A549 (cell line): ENCODE results near the gene KCNMB1. TPM values are rescaled to one million over a fixed set of nuclear protein-coding genes. Genes with fewer than 3 reads are reported as not detected.

Experiments used
- ATAC-seq, 2 experiments: fragments of 200-7000 bp in 1 of 2; fragments of >200 bp in 1 of 2; cut with Nextera tagmentation in 1 of 2; cut with Tn5 transposase in 1 of 2; 3 replicates each; pipeline versions ENCODE4 v1.8.0 to v1.9.1; 2018 to 2020; ENCODE audit warnings: mild to moderate bottlenecking in 1 of 2, moderate library complexity in 1 of 2
- CTCF ChIA-PET: fragments of 300-600 bp; sonication (Branson Sonifier 250); formaldehyde crosslinking; extraction: SDS; loops from one replicate; lab custom pipeline; 2021; ENCODE audit warnings: antibody characterized with exemption, inconsistent platforms; lab: Yijun Ruan, JAX
- POLR2A ChIA-PET: fragments of 350-600 bp; formaldehyde crosslinking; extraction: SDS; loops from one replicate; lab custom pipeline; 2021; ENCODE audit warnings: antibody characterized with exemption, inconsistent platforms; lab: Yijun Ruan, JAX
- DNase-seq, 2 experiments: peaks; one replicate each; pipeline versions ENCODE4 v3.0.0 to v3.0.0-alpha.2; 2011 to 2016; ENCODE audit warnings: low read depth in 1 of 2, low spot score in 1 of 2
- FAIRE-seq: peaks from 2 replicates; lab custom pipeline; 2011; peaks lifted over from hg19 to GRCh38; lab: Jason Lieb, UNC
- H3K27ac ChIP-seq, 2 experiments: fragments of >200 bp; sonication (Bioruptor Twin); formaldehyde crosslinking; 3 replicates each; pipeline ENCODE4 v1.5.1; 2016 to 2017
- H3K4me1 ChIP-seq: fragments of >200 bp; sonication (Bioruptor Twin); formaldehyde crosslinking; 3 replicates; pipeline ENCODE4 v1.6.1; 2016
- H3K4me2 ChIP-seq: fragments of >200 bp; sonication (Bioruptor Twin); formaldehyde crosslinking; 3 replicates; pipeline ENCODE4 v1.6.1; 2016
- H3K4me3 ChIP-seq: fragments of >200 bp; sonication (Bioruptor Twin); formaldehyde crosslinking; 3 replicates; pipeline ENCODE4 v1.5.1; 2016
- H3K9me3 ChIP-seq: fragments of >200 bp; sonication (Bioruptor Twin); formaldehyde crosslinking; 3 replicates; pipeline ENCODE4 v1.6.1; 2016
- CBX2 ChIP-seq: fragments of 200-600 bp; sonication (generic); IDR thresholded peaks from 2 replicates; pipeline ENCODE4 v1.6.1; 2016; ENCODE audit warnings: low read depth, mild to moderate bottlenecking, borderline replicate concordance
- CEBPB ChIP-seq, 2 experiments: fragments of >200 bp in 1 of 2; sonication (Bioruptor Twin) in 1 of 2; formaldehyde crosslinking in 1 of 2; IDR thresholded peaks; 2 replicates each; pipeline ENCODE4 v1.6.1; 2012 to 2016
- CHD4 ChIP-seq: fragments of 200-600 bp; sonication (generic); IDR thresholded peaks from 2 replicates; pipeline ENCODE4 v1.6.1; 2016; ENCODE audit warnings: antibody characterized with exemption, mild to moderate bottlenecking, borderline replicate concordance
- EHF ChIP-seq: fragments of 250-450 bp; sonication (Bioruptor Pico); IDR thresholded peaks from 2 replicates; pipeline ENCODE4 v1.5.0; 2020; ENCODE audit warnings: mild to moderate bottlenecking
- HEYL ChIP-seq: fragments of 250-450 bp; sonication (Bioruptor Pico); IDR thresholded peaks from 2 replicates; pipeline ENCODE4 v1.8.0; 2021; ENCODE audit warnings: mild to moderate bottlenecking, moderate library complexity
- JUN ChIP-seq, 2 experiments: fragments of >200 bp; sonication (Bioruptor Twin); formaldehyde crosslinking; IDR thresholded peaks; 2 replicates in 1 of 2; 3 replicates in 1 of 2; pipeline ENCODE4 v1.6.1; 2016 to 2017
- MAFK ChIP-seq: fragments of 450-650 bp; IDR thresholded peaks from 2 replicates; pipeline ENCODE4 v1.6.1; 2014; ENCODE audit not compliant: partially characterized antibody
- MAZ ChIP-seq: fragments of 150-350 bp; IDR thresholded peaks from 2 replicates; pipeline ENCODE4 v1.6.1; 2014; ENCODE audit warnings: antibody characterized with exemption, low read depth, low read length, borderline replicate concordance
- NPAS2 ChIP-seq: fragments of 250-450 bp; sonication (Bioruptor Pico); IDR thresholded peaks from 2 replicates; pipeline ENCODE4 v1.8.0; 2022; ENCODE audit warnings: mild to moderate bottlenecking, moderate library complexity, borderline replicate concordance
- POLR2A ChIP-seq: IDR thresholded peaks from 2 replicates; pipeline ENCODE4 v1.6.1; 2012; ENCODE audit warnings: mild to moderate bottlenecking, low read length
- POLR2AphosphoS2 ChIP-seq: conservative IDR thresholded peaks from 2 replicates; pipeline ENCODE4 v1.6.1; 2012; ENCODE audit warnings: low read length, improper control_type of control experiment, inconsistent platforms
- RCOR1 ChIP-seq: fragments of 150-350 bp; IDR thresholded peaks from 2 replicates; pipeline ENCODE4 v1.6.1; 2014; ENCODE audit warnings: antibody characterized with exemption, low read length, low read depth
- RNF2 ChIP-seq: fragments of 200-600 bp; sonication (generic); IDR thresholded peaks from 2 replicates; pipeline ENCODE4 v1.6.1; 2016; ENCODE audit warnings: low read depth, mild to moderate bottlenecking, antibody characterized with exemption, moderate library complexity, borderline replicate concordance
- SREBF2 ChIP-seq: fragments of 450-650 bp; IDR thresholded peaks from 2 replicates; pipeline ENCODE4 v1.6.1; 2014; ENCODE audit warnings: mild to moderate bottlenecking, moderate library complexity
- TFCP2L1 ChIP-seq: fragments of 250-450 bp; sonication (Bioruptor Pico); IDR thresholded peaks from 2 replicates; pipeline ENCODE4 v1.5.0; 2021; ENCODE audit warnings: mild to moderate bottlenecking
- WGBS: methylation state at CpG from one replicate; pipeline ENCODE4 v1.1.6; 2017; ENCODE audit errors: missing lambda C conversion rate; 5-methylcytosine and 5-hydroxymethylcytosine counted together
- polyA plus RNA-seq, 4 experiments: library from polyadenylated mRNA; depleted of rRNA in 3 of 4; stranded (reverse); fragments of >200 nt; fragmentation: RNase III in 1 of 4; extraction: RNeasy Plus Mini Kit Qiagen cat#74134 plus additional on column Dnase treatment in 1 of 4; gene quantifications; 2 replicates in 3 of 4; 3 replicates in 1 of 4; pipeline ENCODE4 v1.2.3, GENCODE V29; 2011 to 2017
- TF ChIP-seq, protein P1 (sequence below): fragments of >200 bp; sonication (Bioruptor Twin); formaldehyde crosslinking; IDR thresholded peaks from 3 replicates; pipeline ENCODE4 v1.5.1; 2016
- TF ChIP-seq, protein P2 (sequence below): fragments of 250-450 bp; sonication (Bioruptor Pico); IDR thresholded peaks from 2 replicates; pipeline ENCODE4 v1.5.0; 2020; ENCODE audit warnings: low read depth, mild to moderate bottlenecking, moderate library complexity
- TF ChIP-seq, protein P3 (sequence below): fragments of >200 bp; sonication (Bioruptor Twin); formaldehyde crosslinking; IDR thresholded peaks from 3 replicates; pipeline ENCODE4 v1.6.1; 2016

KCNMB1 gene
- polyA plus RNA-seq, 2 of the 4 experiments (the other 2 are of a cell fraction) = not detected

DNA sequence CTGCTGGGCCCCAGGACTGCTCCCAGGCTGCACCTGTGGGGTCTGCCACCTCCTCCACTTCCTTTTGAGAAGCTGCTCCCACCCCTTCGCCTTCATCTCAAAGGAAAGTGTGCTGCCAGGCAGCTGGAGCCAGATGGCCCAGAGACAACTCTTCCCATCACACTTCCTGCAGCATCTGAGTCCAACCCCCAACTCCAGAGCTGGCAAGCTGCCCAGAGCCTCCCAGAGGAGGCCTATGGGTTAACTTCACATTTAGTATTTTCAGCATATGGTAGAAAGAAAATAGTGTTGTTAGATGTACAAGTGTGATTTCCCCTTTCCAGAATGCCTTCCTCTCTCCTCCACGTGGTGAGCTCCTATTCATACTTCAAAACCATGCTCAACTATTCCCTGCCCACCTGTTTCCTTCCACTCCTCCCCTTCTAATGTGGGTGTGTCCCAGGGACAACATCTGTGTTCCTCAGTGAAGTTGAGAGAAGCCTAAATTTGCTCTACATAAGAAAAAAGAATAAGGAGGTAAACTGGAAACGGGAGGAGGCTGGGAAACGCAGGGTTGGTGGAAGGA, 38.6 kb upstream of the KCNMB1 start:
- Histone ChIP-seq H3K9me3 (peaks cover 5% of the 10 kb centered on the region; the same call in 1 of the 3 replicates), H3K4me2 (no peak overlapping the region), H3K4me3 (no peak overlapping the region), H3K4me1 (no peaks in the 10 kb centered on the region)
- ATAC-seq (no peak), DNase-seq (no peak), FAIRE-seq (no peak)
- ChIA-PET CTCF (interaction anchor here (0.8 to 16.9 kb wide), 14 partner anchors 6 to 393 kb away, joined by 3 to 270 read pairs (median 6); no protein-coding TSS in a partner anchor), POLR2A (no interaction called here)
- 43% methylated on average over 4 of the region's 4 CpGs for WGBS
- no peak for TF ChIP-seq HEYL (CRISPR knock-in tag)
- no peak for TF ChIP-seq MAZ
- TF ChIP-seq POLR2A = no peak
- TF ChIP-seq CHD4 = no peak
- TF ChIP-seq, protein P1, sequence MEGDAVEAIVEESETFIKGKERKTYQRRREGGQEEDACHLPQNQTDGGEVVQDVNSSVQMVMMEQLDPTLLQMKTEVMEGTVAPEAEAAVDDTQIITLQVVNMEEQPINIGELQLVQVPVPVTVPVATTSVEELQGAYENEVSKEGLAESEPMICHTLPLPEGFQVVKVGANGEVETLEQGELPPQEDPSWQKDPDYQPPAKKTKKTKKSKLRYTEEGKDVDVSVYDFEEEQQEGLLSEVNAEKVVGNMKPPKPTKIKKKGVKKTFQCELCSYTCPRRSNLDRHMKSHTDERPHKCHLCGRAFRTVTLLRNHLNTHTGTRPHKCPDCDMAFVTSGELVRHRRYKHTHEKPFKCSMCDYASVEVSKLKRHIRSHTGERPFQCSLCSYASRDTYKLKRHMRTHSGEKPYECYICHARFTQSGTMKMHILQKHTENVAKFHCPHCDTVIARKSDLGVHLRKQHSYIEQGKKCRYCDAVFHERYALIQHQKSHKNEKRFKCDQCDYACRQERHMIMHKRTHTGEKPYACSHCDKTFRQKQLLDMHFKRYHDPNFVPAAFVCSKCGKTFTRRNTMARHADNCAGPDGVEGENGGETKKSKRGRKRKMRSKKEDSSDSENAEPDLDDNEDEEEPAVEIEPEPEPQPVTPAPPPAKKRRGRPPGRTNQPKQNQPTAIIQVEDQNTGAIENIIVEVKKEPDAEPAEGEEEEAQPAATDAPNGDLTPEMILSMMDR = no peak
- no peak for TF ChIP-seq EHF (CRISPR knock-in tag)
- no peak for TF ChIP-seq TFCP2L1 (CRISPR knock-in tag)
- TF ChIP-seq CBX2 = no peak
- TF ChIP-seq, protein P2, sequence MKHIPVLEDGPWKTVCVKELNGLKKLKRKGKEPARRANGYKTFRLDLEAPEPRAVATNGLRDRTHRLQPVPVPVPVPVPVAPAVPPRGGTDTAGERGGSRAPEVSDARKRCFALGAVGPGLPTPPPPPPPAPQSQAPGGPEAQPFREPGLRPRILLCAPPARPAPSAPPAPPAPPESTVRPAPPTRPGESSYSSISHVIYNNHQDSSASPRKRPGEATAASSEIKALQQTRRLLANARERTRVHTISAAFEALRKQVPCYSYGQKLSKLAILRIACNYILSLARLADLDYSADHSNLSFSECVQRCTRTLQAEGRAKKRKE (CRISPR knock-in tag) = no peak
- TF ChIP-seq, all 56 proteins: peak for 0
- H3K27ac ChIP-seq = no peak overlapping the region

DNA sequence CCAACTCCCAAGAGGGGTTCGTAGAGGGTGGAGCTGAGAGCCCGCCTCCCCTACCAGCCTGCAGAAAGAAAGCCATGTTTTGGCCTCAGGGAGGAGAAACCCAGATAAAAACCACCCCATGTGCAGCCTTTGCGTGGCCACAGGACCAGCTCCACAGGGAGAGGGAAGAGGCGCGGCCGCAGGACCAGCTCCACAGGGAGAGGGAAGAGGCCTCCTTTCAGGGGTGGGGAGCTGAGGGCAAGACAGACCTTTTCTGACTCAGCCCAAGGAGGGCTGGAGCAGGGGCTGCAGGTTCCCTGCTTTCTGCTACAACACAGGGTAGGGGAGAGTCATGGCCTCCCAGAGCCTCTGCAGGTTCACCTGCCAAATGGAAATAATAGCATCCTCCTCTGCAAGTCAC, 37.6 kb upstream of the KCNMB1 start:
- H3K27ac ChIP-seq = no peak overlapping the region
- no peak overlapping the region for H3K4me3 ChIP-seq
- FAIRE-seq (no peak), ATAC-seq (no peak), DNase-seq (no peak)
- no peaks in the 10 kb centered on the region for H3K9me3 ChIP-seq
- ChIA-PET CTCF (interaction anchor here (0.9 to 16.9 kb wide), 11 partner anchors 7 to 363 kb away, joined by 3 to 270 read pairs (median 8); no protein-coding TSS in a partner anchor), POLR2A (no interaction called here)
- WGBS = 87% methylated on average over 6 of the region's 6 CpGs
- no peak overlapping the region for H3K4me2 ChIP-seq
- TF ChIP-seq EHF (CRISPR knock-in tag) (no peak), RCOR1 (no peak), POLR2AphosphoS2 (no peak), CEBPB (IDR thresholded peaks at IDR 0.05) (no peak), RNF2 (no peak), SREBF2 (no peak), CBX2 (no peak), MAFK (no peak), POLR2A (no peak), JUN (IDR thresholded peaks at IDR 0.05) (no peak), NPAS2 (no peak)
- TF ChIP-seq, protein P1 = no peak
- TF ChIP-seq, protein P3, sequence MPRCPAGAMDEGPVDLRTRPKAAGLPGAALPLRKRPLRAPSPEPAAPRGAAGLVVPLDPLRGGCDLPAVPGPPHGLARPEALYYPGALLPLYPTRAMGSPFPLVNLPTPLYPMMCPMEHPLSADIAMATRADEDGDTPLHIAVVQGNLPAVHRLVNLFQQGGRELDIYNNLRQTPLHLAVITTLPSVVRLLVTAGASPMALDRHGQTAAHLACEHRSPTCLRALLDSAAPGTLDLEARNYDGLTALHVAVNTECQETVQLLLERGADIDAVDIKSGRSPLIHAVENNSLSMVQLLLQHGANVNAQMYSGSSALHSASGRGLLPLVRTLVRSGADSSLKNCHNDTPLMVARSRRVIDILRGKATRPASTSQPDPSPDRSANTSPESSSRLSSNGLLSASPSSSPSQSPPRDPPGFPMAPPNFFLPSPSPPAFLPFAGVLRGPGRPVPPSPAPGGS = no peak
- H3K4me1 ChIP-seq = no peaks in the 10 kb centered on the region
